Uterus (tissue), 2 donors: ENCODE results near the gene TTC9B.

Source experiments
- POLR2A ChIP-seq, 2 donors: fragments of 450-650 bp; IDR thresholded peaks; one replicate each; pipeline ENCODE4 v1.6.1; 2016; ENCODE audit warnings: antibody characterized with exemption in 2 of 2, mild to moderate bottlenecking in 1 of 2, moderate library complexity in 1 of 2
- TF ChIP-seq, protein P1 (sequence below), 4 experiments: fragments of 200-600 bp in 2 of 4; fragments of 450-650 bp in 2 of 4; sonication (generic) in 2 of 4; IDR thresholded peaks; one replicate each; pipeline ENCODE4 v1.5.1; 2016 to 2019; ENCODE audit warnings: antibody characterized with exemption in 4 of 4, mild to moderate bottlenecking in 2 of 4, moderate library complexity in 1 of 4

DNA sequence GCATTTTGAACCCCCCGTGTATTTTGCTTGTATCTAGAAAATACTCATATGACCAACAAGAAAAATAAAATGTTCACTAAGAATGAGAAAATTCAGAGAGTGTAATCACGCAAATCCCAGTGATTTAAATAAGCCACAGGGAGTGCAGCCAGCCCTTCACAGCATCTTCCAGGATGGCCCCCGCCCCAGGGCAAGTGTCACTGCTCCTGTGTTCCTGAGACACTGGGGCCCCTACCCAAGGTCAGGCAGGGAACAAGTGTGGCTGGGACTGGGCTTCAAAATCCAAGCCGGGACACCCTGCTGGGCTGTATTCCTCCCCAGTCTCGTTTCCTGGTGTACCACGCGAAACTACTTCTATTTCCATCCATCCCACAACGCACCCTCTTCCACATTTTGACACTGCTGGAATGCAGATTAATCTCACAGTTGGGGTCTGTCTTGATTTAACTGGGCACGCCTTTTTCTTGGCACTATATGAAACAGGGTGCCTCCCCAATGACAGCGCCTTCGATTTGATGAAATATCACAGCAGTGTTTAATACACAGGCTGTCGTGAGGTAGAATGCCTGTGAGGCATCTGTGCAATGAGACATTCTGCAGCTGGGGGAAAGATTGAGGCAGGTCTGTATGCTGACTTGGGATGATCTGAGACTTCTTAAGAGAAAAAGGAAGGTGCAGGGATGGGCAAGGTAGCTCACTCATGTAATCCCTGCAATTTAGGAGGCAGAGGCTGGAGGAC, 26.6 kb upstream of the TTC9B start:
- no peak for TF ChIP-seq POLR2A (IDR thresholded peaks at IDR 0.05)
- TF ChIP-seq, protein P1, sequence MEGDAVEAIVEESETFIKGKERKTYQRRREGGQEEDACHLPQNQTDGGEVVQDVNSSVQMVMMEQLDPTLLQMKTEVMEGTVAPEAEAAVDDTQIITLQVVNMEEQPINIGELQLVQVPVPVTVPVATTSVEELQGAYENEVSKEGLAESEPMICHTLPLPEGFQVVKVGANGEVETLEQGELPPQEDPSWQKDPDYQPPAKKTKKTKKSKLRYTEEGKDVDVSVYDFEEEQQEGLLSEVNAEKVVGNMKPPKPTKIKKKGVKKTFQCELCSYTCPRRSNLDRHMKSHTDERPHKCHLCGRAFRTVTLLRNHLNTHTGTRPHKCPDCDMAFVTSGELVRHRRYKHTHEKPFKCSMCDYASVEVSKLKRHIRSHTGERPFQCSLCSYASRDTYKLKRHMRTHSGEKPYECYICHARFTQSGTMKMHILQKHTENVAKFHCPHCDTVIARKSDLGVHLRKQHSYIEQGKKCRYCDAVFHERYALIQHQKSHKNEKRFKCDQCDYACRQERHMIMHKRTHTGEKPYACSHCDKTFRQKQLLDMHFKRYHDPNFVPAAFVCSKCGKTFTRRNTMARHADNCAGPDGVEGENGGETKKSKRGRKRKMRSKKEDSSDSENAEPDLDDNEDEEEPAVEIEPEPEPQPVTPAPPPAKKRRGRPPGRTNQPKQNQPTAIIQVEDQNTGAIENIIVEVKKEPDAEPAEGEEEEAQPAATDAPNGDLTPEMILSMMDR (IDR thresholded peaks at IDR 0.05): no peak
